GM12875 (cell line): ENCODE results near the gene TMCO4.

Experiments
- H3K4me3 ChIP-seq: one replicate; pipeline ENCODE4 v1.5.1; 2011; ENCODE audit warnings: low read depth, low read length, control low read depth
- CTCF ChIP-seq: IDR thresholded peaks from 2 replicates; pipeline ENCODE4 v1.5.1; 2011; ENCODE audit warnings: low read depth, mild to moderate bottlenecking, control low read depth, inconsistent platforms, low read length, moderate library complexity, borderline replicate concordance; ENCODE audit not compliant: insufficient read depth

TMCO4 gene

DNA sequence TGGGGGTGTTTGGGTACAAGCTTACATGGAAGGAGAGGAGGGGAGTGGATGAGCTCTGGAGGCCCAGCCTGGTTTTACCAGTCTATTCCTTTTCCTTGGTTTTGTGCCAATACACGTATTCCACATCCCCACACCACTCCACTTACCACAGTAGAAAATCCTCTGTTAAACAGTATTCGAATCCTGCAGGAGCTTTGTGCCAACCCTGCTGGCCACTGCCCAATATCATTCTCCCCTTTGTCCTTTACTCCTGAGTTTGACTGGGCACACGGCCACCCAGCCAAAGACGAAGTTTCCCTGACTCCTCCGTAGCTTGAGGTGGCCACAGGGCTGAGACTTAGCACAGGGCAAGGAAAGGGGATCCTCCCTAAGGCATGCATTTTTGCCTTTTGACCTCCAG lies 61.6 kb downstream of the TMCO4 start:
- TF ChIP-seq CTCF = no peak
- H3K4me3 ChIP-seq = no peak overlapping the region

DNA sequence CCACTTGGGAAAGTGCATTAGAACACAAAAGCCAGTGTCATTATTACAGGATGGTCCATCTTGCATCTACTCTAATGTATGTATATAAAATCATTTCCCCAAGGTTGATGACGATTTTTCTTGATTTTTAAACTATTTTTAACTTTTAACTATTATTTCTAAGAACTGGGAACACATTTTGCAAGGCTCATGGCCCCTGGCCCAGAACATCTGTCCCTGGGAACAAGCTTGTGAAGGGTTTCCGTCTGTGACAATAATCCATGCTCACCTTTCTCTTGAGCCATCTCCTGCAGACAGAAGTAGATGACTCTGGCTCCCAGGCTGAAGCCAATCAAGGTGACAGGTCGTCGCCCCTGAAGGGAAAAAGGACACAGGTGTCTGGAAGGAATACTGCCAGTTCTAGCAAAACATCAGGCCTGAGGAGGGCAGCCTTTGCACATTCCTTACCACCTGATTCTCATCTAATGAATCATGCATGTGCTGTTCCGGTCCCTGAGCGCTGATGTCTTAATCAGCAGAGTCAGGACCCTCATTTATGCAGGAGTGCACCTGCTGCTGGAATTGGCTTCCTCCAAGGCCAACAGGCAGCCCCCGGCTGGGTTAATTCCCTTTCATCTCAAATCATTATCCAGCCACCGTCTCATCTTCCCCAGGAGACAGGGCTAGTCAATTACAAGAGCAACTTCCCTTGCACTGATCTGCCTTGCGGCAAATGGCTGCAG lies 62.5 kb downstream of the TMCO4 start:
- no peak for TF ChIP-seq CTCF
- no peak overlapping the region for H3K4me3 ChIP-seq

GRCh38 chr1:19735440-19736127 lies 64.1 kb downstream of the TMCO4 start:
- TF ChIP-seq CTCF = no peak
- H3K4me3 ChIP-seq = no peak overlapping the region

GRCh38 chr1:19734472-19734999 lies 65.2 kb downstream of the TMCO4 start:
- H3K4me3 ChIP-seq = no peak overlapping the region
- TF ChIP-seq CTCF = no peak

- TF ChIP-seq CTCF = no peak
- H3K4me3 ChIP-seq = no peak overlapping the region
These were observed 65.7 kb downstream of the TMCO4 start for GRCh38 chr1:19734056-19734455.

GRCh38 chr1:19733615-19734014 lies 66.1 kb downstream of the TMCO4 start:
- no peak overlapping the region for H3K4me3 ChIP-seq
- TF ChIP-seq CTCF = no peak
